DOHH2 (cell line): ENCODE results near the gene SMOC1.

ENCODE experiments used
- H3F3A ChIP-seq: fragments of 200-600 bp; sonication (generic), shearing (Covaris generic); 2 replicates; pipeline ENCODE4 v1.6.0; 2016; ENCODE audit warnings: antibody characterized with exemption, mild to moderate bottlenecking; ENCODE audit not compliant: control insufficient read depth, insufficient read depth
- H3K27ac ChIP-seq: fragments of 200-600 bp; sonication (generic); 2 replicates; pipeline ENCODE4 v1.5.1; 2014; ENCODE audit warnings: low read depth, mild to moderate bottlenecking, low read length, moderate library complexity
- H3K27me3 ChIP-seq: fragments of 200-600 bp; sonication (generic); 2 replicates; pipeline ENCODE4 v1.6.1; 2014; ENCODE audit warnings: mild to moderate bottlenecking, low read length, mixed read lengths; ENCODE audit not compliant: control insufficient read depth
- H3K36me3 ChIP-seq: fragments of 200-600 bp; sonication (generic); 2 replicates; pipeline ENCODE4 v1.6.1; 2014; ENCODE audit warnings: mild to moderate bottlenecking, low read length, moderate library complexity, mixed read lengths; ENCODE audit not compliant: control insufficient read depth
- H3K4me1 ChIP-seq: fragments of 200-600 bp; sonication (generic); 2 replicates; pipeline ENCODE4 v1.6.1; 2014; ENCODE audit warnings: mild to moderate bottlenecking, low read length, mixed read lengths; ENCODE audit not compliant: control insufficient read depth
- H3K4me2 ChIP-seq: fragments of 200-600 bp; sonication (generic); 2 replicates; pipeline ENCODE4 v1.6.0; 2014; ENCODE audit warnings: mild to moderate bottlenecking, low read length, moderate library complexity
- H3K4me3 ChIP-seq: fragments of 200-600 bp; sonication (generic); 2 replicates; pipeline ENCODE4 v1.5.1; 2014; ENCODE audit warnings: mild to moderate bottlenecking, low read length, mixed read lengths
- H3K79me2 ChIP-seq: fragments of 200-600 bp; sonication (generic); 2 replicates; pipeline ENCODE4 v1.6.1; 2014; ENCODE audit warnings: mild to moderate bottlenecking, low read length, mixed read lengths; ENCODE audit not compliant: control insufficient read depth
- H3K9me2 ChIP-seq: fragments of 200-600 bp; sonication (generic); replicated peaks from 2 replicates; pipeline ENCODE4 v1.6.1; 2014; ENCODE audit warnings: mild to moderate bottlenecking, low read length, mixed read lengths; ENCODE audit not compliant: control insufficient read depth
- H3K9me3 ChIP-seq: fragments of 200-600 bp; sonication (generic); 2 replicates; pipeline ENCODE4 v1.6.1; 2014; ENCODE audit warnings: antibody characterized with exemption, low read length, mixed read lengths; ENCODE audit not compliant: control insufficient read depth, insufficient read depth
- H4K20me1 ChIP-seq: fragments of 200-600 bp; sonication (generic); 2 replicates; pipeline ENCODE4 v1.6.0; 2014; ENCODE audit warnings: low read depth, mild to moderate bottlenecking, antibody characterized with exemption, low read length, moderate library complexity; ENCODE audit not compliant: control insufficient read depth, insufficient read depth
- EZH2phosphoT487 ChIP-seq: fragments of 200-600 bp; sonication (generic); IDR thresholded peaks from 2 replicates; pipeline ENCODE4 v1.6.1; 2017; ENCODE audit warnings: borderline replicate concordance, mild to moderate bottlenecking, antibody characterized with exemption, low read length, moderate library complexity, mixed read lengths
- TF ChIP-seq, protein P1 (sequence below): fragments of 200-600 bp; sonication (generic); IDR thresholded peaks from one replicate; pipeline ENCODE4 v1.5.1; 2014; ENCODE audit warnings: antibody characterized with exemption, mild to moderate bottlenecking, low read depth, low read length; ENCODE audit not compliant: poor library complexity, severe bottlenecking

SMOC1 gene

DNA sequence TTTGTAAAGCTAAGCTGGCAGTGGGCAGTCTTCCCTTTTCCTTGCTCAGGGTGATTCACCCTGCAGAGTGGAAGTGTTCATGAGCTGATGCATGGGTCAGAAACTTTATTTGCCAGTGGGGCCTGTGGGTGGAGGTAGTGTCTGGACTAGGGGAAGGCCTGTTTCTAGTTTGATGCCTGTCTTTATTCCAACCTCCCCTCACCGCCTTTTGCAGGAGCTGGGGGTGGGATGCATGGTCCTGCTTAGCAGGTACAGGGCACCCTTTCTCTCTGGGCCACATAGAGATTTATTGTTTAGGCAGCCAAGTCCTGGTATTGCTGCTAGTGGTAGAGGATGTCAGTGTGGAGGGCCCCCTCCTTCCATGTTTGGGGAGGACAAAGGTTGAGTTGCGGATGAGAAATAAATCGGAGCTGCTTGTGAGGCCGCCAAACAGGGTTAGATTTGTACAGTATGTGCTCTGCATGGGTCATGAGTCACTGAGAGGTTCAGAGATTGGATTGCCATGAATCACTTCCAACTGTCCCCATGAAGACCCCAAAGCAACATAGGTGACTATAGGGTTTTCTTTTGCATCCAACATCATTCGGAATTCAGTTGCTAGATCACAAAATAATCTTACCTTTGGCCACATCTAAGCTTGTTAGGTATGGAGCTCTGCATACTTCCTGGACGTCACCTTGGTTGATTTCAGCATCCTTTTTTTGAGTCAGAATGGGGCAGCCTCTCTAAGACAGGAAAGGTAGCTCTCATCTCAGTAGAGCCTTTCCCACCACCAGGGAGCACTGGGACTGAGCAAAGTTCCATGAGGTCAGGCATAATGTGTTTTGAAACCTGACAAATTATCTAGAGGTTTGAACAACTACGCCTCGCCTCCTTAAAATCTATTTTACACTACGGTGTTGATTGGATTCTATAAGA lies 8.8 kb downstream of the SMOC1 start:
- TF ChIP-seq EZH2phosphoT487, result no peak
- TF ChIP-seq, protein P1, sequence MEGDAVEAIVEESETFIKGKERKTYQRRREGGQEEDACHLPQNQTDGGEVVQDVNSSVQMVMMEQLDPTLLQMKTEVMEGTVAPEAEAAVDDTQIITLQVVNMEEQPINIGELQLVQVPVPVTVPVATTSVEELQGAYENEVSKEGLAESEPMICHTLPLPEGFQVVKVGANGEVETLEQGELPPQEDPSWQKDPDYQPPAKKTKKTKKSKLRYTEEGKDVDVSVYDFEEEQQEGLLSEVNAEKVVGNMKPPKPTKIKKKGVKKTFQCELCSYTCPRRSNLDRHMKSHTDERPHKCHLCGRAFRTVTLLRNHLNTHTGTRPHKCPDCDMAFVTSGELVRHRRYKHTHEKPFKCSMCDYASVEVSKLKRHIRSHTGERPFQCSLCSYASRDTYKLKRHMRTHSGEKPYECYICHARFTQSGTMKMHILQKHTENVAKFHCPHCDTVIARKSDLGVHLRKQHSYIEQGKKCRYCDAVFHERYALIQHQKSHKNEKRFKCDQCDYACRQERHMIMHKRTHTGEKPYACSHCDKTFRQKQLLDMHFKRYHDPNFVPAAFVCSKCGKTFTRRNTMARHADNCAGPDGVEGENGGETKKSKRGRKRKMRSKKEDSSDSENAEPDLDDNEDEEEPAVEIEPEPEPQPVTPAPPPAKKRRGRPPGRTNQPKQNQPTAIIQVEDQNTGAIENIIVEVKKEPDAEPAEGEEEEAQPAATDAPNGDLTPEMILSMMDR, result no peak
- Histone ChIP-seq H3K36me3 (no peaks in the 10 kb centered on the region), H3F3A (no peaks in the 10 kb centered on the region), H4K20me1 (no peaks in the 10 kb centered on the region), H3K27me3 (peaks cover 3% of the 10 kb centered on the region), H3K9me3 (no peaks in the 10 kb centered on the region), H3K9me2 (no peaks in the 10 kb centered on the region), H3K4me1 (no peaks in the 10 kb centered on the region), H3K4me3 (no peak overlapping the region), H3K27ac (no peak overlapping the region), H3K4me2 (no peak overlapping the region), H3K79me2 (no peaks in the 10 kb centered on the region)

DNA sequence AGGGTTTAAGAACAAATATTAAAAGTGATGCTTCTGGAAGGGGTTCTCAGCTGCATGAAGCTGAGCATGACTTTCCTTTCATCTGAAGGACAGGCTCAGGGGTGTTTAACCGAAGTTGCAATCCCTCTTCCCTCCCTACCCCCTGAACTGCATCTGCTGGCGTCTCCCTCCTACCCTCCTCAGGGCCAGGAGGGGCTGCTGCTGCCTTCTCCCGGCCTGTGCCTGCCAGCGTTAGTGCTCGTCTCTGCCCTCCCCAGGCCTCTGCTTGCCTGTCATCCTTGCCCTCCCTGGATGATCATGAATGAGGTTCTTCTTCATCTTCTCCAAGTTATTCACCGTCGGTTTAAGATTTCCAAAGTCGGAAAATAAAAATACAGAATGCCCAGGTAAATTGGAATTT lies 12.2 kb downstream of the SMOC1 start:
- no peak overlapping the region for H3K4me2 ChIP-seq
- no peak overlapping the region for H3K4me3 ChIP-seq
- H3K9me2 ChIP-seq, result no peaks in the 10 kb centered on the region
- no peaks in the 10 kb centered on the region for H4K20me1 ChIP-seq
- no peaks in the 10 kb centered on the region for H3K4me1 ChIP-seq
- H3K79me2 ChIP-seq, result no peaks in the 10 kb centered on the region
- H3K27me3 ChIP-seq, result no peaks in the 10 kb centered on the region
- H3K27ac ChIP-seq, result no peak overlapping the region
- no peaks in the 10 kb centered on the region for H3K9me3 ChIP-seq
- H3K36me3 ChIP-seq, result no peaks in the 10 kb centered on the region
- H3F3A ChIP-seq, result no peaks in the 10 kb centered on the region
- TF ChIP-seq, protein P1, result no peak
- TF ChIP-seq EZH2phosphoT487, result no peak

DNA sequence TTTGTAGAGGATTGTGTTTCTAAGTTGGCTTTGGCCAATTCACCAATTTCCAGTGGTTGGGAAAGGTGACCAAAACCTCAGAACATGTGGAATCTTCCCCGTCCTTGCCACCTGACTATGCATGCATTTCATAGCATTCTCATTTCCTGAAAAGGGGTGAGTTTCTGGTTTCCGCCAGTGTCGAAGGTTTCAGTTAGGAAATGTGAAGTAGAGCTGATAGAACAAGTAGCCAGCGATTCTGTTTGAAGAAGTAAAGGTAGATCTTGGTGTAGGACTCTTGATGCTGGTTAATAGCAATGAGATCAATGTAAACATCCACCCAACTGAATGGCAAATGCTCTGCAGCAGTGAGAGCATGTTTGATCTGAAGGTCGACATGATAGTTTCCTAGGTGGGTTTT lies 15.9 kb downstream of the SMOC1 start:
- H3K9me2 ChIP-seq, result no peaks in the 10 kb centered on the region
- H3K27ac ChIP-seq, result no peak overlapping the region
- no peaks in the 10 kb centered on the region for H3F3A ChIP-seq
- H3K9me3 ChIP-seq, result 0 out of 2 replicates have a peak, but pooled peaks cover 6% of the 10 kb centered on the region
- H3K27me3 ChIP-seq, result no peaks in the 10 kb centered on the region
- no peaks in the 10 kb centered on the region for H3K4me1 ChIP-seq
- H3K79me2 ChIP-seq, result no peaks in the 10 kb centered on the region
- TF ChIP-seq EZH2phosphoT487, result no peak
- TF ChIP-seq, protein P1, result no peak
- H3K4me2 ChIP-seq, result no peak overlapping the region
- no peaks in the 10 kb centered on the region for H3K36me3 ChIP-seq
- H3K4me3 ChIP-seq, result no peak overlapping the region
- no peaks in the 10 kb centered on the region for H4K20me1 ChIP-seq
